ENCODE results near the gene ANKRD6.

- TF ChIP-seq, protein P1, sequence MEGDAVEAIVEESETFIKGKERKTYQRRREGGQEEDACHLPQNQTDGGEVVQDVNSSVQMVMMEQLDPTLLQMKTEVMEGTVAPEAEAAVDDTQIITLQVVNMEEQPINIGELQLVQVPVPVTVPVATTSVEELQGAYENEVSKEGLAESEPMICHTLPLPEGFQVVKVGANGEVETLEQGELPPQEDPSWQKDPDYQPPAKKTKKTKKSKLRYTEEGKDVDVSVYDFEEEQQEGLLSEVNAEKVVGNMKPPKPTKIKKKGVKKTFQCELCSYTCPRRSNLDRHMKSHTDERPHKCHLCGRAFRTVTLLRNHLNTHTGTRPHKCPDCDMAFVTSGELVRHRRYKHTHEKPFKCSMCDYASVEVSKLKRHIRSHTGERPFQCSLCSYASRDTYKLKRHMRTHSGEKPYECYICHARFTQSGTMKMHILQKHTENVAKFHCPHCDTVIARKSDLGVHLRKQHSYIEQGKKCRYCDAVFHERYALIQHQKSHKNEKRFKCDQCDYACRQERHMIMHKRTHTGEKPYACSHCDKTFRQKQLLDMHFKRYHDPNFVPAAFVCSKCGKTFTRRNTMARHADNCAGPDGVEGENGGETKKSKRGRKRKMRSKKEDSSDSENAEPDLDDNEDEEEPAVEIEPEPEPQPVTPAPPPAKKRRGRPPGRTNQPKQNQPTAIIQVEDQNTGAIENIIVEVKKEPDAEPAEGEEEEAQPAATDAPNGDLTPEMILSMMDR (IDR thresholded peaks at IDR 0.05): no peak
- no peak for TF ChIP-seq POLR2A (IDR thresholded peaks at IDR 0.05)
Observed at GRCh38 chr6:89387516-89388201, 45.3 kb upstream of the ANKRD6 start.
